Peyer's patch (tissue), 4 donors: ENCODE measurements around the gene LGALS9C.
"Not testable (repeated sequence)": the region's sequence is repeated elsewhere in the genome, so short reads cannot be mapped to it uniquely, and the experiment has no call there.

Experiments used
- CTCF ChIP-seq, 6 experiments: fragments of 450-650 bp in 4 of 6; fragments of 200-600 bp in 2 of 6; sonication (generic) in 1 of 6; IDR thresholded peaks; one replicate each; pipeline ENCODE4 v1.5.1; 2017 to 2019; ENCODE audit warnings: antibody characterized with exemption in 6 of 6, mild to moderate bottlenecking in 3 of 6, moderate library complexity in 1 of 6
- POLR2A ChIP-seq, 2 donors: fragments of 450-650 bp; IDR thresholded peaks; one replicate each; pipeline ENCODE4 v1.5.1; 2017; ENCODE audit warnings: antibody characterized with exemption in 2 of 2, mild to moderate bottlenecking in 2 of 2, moderate library complexity in 2 of 2

GRCh38 chr17:18468472-18469171 lies 8.0 kb upstream of the LGALS9C start:
- TF ChIP-seq POLR2A, CTCF (IDR thresholded peaks at IDR 0.05): not testable (repeated sequence)
